GM20431 (cell line): Measurements from ENCODE around the gene LARGE1.

Source experiments
- in situ Hi-C: fragments of 300-500 bp; cut with MseI, MboI; formaldehyde crosslinking; loops from one replicate; pipeline ENCODE4 v1.15.0; 2020; ENCODE audit warnings: low sequenced_read_pairs; ENCODE audit not compliant: unreplicated experiment

The LARGE1 gene

DNA sequence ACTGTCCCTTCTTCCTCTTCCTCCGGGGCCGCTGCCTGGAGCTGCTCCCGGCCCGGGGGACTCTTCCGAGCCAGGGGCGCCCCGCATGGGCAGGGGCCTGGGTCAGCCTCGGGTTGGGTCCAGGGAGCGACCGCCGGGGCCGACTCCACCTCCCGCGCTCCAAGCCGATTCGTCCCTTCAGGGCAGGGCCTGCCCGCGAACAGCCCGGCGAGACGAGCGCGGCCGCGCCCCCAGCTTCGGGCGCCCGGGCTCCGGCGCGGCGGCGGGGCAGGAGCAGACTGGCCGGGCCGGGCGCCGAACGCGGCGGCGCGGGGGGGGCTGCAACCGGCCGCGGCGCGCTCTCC lies at the start of gene LARGE1:
LARGE1 (minus strand) TSS at position 280 of the 344 bp plus-strand sequence.
- in situ Hi-C loops = no loop called here

- in situ Hi-C loops = no loop called here
These were observed 48.8 kb upstream of the LARGE1 start for GRCh38 chr22:33969045-33969444.

DNA sequence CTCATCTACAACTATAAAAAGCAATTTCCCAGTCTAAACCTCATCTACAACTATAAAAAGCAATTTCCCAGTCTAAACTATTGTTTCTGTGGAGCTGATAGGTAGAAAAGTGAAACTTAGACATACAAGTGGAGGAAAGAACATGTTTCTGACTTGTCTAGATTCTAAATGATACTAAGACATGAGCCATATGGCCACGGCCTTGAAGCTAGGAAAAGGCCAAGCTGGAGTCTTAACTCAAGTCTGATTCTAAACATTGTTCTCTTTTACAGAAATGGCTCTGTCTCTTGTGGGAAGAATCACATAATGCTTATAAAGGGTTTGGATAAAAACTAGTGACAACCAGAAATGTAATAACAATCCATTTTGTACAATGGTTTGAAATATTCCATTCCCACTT lies 43.8 kb upstream of the LARGE1 start:
- in situ Hi-C loops = no loop called here

- in situ Hi-C loops = no loop called here
These were observed 42.1 kb upstream of the LARGE1 start for GRCh38 chr22:33962409-33962808.

GRCh38 chr22:33958741-33959140 lies 38.5 kb upstream of the LARGE1 start:
- in situ Hi-C loops = no loop called here

DNA sequence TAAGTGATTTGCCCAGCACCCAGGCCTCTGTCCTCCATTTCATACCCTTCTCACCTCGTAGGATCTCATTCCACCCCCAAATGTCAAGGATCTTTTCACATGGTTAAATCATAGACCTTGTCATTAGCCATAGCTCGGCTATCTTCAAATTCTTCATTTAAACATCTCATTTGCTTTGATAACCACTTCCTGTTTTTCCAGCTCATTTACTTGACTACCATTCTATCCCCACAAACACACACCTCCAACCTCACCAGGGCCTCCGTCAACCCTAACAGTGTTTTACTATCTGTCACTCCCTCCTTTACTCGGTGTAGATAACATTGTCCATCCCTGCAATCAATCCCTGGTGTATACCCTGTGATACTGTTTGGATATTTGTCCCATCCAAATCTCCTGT lies 36.8 kb upstream of the LARGE1 start:
- in situ Hi-C loops = no loop called here

- in situ Hi-C loops = no loop called here
These were observed 32.5 kb upstream of the LARGE1 start for GRCh38 chr22:33952776-33953175.

DNA sequence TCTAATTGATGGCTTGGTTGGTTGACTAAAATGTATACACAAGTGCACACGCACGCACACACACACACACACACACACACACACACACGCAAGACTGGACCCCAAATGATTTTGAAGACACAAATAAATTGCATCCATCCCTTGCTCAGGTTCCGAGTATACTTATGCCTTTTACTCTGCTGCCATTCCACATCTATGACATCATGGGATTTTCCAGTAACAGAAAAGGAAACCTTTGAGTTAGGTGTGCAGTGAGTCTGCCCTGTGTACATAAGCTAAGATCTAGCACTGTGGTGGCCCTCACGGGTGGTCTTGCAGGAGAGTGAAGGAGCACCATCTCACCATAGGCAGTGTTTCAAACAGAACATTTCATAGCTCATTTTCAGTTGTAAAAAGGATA lies 20.5 kb upstream of the LARGE1 start:
- in situ Hi-C loops = no loop called here

DNA sequence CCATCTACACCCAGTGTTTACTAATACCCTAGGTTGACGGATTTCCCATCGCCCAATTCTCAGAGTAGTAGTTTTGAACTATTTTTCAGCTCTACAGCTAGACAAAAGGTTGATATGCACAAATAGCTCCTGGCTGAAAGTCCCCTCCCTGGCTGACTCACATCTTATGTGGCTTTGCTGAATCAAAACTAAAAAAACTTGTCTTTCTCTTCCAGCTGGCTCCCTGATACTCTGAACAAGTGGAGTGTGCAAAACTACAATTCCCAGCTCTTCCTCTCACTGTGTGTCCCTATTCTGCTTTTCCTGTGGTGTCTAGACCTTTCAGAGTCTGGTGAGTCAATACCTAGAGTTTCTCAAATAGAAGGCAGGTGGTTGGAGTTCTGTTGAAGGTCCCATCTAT lies 12.7 kb upstream of the LARGE1 start:
- in situ Hi-C loops = no loop called here

DNA sequence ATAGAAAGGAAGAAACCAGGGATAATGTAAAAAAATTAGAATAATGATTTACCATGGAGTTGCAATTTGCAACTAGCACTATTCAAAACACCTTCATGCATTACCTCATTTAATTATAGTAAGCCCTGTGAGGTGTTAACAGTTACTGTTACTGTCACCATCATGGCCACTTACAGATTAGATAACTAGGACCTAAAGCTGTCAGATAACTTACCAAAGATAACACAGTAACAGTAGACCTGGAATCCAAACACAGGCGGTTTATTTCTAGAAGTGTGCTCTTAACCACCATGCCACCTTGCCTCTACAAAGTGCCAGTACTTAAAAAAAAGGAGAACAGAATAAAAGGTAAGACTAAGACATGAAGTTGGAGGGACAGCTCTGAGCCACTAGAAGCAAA lies 11.1 kb upstream of the LARGE1 start:
- in situ Hi-C loops = no loop called here

DNA sequence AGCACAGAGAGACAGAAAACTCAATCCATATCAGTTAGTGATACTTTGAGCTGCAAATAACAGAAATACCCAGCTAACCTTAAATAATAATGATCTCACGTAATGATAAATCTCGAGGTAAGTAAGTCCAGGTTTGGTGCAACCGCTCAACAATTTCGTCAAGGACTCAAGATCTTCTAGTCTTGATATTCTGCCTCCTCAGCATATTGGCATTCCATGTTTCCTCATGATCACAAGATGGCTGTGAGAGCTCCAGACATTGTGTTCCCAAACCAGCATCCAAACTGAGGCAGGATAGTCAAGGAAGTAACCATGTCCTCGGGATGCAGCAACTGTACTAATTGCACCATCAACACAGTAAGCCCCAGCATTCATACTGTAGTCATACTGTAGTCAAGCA lies 7.5 kb upstream of the LARGE1 start:
- in situ Hi-C loops = no loop called here

- in situ Hi-C loops = no loop called here
These were observed 4.9 kb upstream of the LARGE1 start for GRCh38 chr22:33925194-33925593.

DNA sequence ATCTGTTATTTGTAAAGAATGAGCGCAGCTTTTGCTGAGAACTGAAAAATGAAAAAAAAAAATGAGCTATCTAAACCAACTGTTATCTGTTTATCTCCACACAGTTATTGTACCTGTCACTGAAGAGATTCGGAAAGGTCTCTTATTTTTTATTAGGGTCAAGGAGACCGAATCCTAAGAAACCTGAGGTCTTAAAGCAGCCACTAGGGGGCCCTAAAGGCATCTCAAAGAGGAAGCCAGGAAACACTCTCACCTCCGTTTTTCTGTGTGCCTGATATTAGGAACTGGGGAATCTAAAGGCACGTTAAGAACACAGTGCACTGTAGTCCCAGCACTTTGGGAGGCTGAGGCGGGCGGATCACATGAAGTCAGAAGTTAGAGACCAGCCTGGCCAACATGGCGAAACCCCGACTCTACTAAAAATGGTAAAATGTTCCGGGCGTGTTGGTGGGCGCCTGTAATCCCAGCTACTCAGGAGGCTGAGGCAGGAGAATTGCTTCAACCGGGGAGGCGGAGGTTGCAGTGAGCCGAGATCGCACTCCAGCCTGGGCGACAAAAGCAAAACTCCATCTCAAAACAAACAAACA lies 3.5 kb upstream of the LARGE1 start:
- in situ Hi-C loops = no loop called here

GRCh38 chr22:33923033-33923432 lies 2.8 kb upstream of the LARGE1 start:
- in situ Hi-C loops = no loop called here

DNA sequence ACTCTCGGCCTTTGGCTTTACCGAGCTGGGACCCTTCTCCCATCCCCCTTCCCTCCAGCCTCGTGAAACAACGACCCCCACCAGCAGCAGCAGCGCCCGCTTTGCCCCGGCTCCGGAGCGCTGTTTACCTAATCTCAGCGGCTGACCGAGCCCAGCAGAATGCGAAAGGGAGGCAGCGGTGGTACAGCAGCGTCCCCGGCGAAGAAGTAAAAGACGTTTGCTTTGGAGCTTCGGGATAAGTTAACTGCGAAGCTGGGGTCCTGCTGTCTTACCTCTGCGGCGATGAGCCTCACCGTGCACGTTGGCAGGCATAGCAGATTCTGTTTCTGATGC lies 2.0 kb upstream of the LARGE1 start:
- in situ Hi-C loops = no loop called here

GRCh38 chr22:33921525-33922348 lies 1.5 kb upstream of the LARGE1 start:
- in situ Hi-C loops = no loop called here

GRCh38 chr22:33920927-33921524 lies 750 bp upstream of the LARGE1 start:
- in situ Hi-C loops = no loop called here

GRCh38 chr22:33919391-33920196 lies 682 bp downstream of the LARGE1 start:
- in situ Hi-C loops = no loop called here

DNA sequence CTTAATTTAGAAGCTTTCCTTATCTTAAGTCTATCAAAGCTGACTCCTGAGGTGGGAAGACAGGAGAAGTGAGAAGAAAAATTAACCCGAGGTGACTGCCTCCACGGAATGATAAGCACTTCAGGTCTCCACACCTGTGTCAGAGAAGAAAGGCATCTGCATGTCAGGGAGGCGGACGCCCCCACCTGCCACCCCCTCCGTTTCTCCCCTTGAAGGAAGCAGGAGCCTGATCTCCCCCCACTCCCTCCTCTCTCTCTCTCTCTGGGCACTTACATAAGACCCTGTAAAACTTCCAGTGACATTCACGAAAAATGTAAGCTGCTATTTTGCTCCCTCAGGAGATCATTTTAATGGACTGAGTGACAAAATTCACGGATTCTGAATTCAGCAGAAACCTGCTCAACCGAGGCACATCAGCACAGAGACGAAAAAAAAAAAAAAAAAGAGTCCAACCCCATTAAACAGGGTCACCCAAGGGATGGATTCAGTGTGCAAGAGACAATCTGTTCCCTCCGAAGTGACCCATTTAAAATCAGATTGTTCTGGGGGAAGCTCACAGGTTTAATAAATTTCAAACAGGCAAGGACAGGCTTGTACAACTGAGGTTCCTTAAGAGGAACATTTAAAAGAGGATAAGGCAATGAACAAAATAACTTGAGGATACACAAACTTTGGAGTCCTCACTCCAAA lies 1.5 kb downstream of the LARGE1 start:
- in situ Hi-C loops = no loop called here

DNA sequence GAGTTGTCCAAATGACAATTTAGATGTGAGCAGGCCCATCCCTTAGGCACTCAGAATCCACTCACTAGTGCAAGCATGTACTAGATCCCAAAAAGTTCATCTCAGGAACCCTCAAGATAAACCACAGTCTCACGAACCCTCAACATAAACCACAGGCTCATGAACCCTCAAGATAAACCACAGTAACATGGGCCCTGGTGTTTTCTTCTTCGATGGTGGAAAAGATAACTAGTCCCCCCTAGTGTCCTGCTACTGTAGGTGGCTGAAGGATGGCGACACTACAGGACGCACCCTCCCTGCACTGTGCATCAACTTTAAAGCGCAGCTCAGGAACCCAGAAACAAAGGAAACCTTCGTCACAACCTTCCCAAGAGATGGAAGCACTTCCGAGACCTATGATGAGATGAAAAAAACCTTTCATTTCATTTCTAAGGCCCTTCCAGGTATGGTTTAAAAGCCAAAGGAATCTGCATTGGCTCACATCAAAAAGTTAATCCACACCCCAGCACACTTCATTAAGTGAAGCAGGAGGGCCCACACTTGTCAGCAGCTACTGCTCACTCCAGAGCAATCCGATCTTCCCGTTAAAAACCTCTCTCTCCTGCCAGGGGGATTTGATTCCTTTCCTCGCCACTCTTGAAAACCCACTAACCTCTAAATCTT lies 2.4 kb downstream of the LARGE1 start:
- in situ Hi-C loops = no loop called here
